Bronchial epithelial cell (primary cell): Measurements from ENCODE around the gene CELSR2. TPM values are rescaled to one million over a fixed set of nuclear protein-coding genes. Genes with fewer than 3 reads are reported as not detected.

Source experiments
- DNase-seq: peaks from one replicate; pipeline ENCODE4 v3.0.0-alpha.2; 2010; ENCODE audit warnings: low read depth
- FAIRE-seq: peaks from 2 replicates; lab custom pipeline; 2011; peaks lifted over from hg19 to GRCh38; lab: Jason Lieb, UNC
- H3K27me3 ChIP-seq: 2 replicates; pipeline ENCODE4 v1.5.1; 2011; ENCODE audit warnings: low read length; ENCODE audit not compliant: control insufficient read depth, insufficient read depth
- H3K36me3 ChIP-seq: 2 replicates; pipeline ENCODE4 v1.5.1; 2011; ENCODE audit warnings: low read length; ENCODE audit not compliant: control insufficient read depth, insufficient read depth
- H3K4me3 ChIP-seq: 2 replicates; pipeline ENCODE4 v1.5.1; 2011; ENCODE audit warnings: mild to moderate bottlenecking, low read depth, low read length, control low read depth
- total RNA-seq: library from RNA; depleted of rRNA; stranded (reverse); fragments of >200 nt; gene quantifications from 2 replicates; pipeline ENCODE4 v1.2.1, GENCODE V29; 2014
- TF ChIP-seq, protein P1 (sequence below): IDR thresholded peaks from 2 replicates; pipeline ENCODE4 v1.5.1; 2011; ENCODE audit warnings: mild to moderate bottlenecking, moderate library complexity, low read length, control low read depth, inconsistent platforms; ENCODE audit not compliant: insufficient read depth, severe bottlenecking

Gene CELSR2
- total RNA-seq, 1 donor from 2014 or later: 9.2 TPM

DNA sequence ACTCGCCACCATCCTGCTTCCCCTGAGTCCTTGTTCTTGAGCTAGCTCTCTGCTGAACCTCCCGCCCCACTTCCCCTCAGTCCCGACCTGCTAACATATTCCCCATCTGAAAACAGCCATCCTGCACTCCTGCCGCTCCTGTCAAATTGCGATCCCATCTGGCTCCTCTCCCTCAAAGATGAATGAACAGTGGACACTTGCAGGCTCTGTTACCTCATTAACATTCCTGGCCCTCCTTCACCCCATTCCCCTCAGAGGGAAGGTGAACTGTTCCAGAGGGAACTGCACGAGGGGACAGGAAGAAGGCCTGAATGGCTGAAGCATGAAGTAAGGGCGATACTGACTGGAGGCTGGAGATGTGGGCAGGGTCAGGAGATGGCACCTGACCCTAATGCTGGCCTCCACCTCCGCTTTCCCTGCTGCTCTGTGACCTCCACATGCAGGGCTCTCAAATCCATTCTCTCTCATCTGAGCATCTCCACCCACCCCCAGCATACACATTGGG, 7.4 kb upstream of the CELSR2 start:
- H3K36me3 ChIP-seq: peaks cover 10% of the 10 kb centered on the region
- DNase-seq (no peak), FAIRE-seq (no peak)
- H3K4me3 ChIP-seq: no peak overlapping the region
- H3K27me3 ChIP-seq: no peaks in the 10 kb centered on the region
- TF ChIP-seq, protein P1, sequence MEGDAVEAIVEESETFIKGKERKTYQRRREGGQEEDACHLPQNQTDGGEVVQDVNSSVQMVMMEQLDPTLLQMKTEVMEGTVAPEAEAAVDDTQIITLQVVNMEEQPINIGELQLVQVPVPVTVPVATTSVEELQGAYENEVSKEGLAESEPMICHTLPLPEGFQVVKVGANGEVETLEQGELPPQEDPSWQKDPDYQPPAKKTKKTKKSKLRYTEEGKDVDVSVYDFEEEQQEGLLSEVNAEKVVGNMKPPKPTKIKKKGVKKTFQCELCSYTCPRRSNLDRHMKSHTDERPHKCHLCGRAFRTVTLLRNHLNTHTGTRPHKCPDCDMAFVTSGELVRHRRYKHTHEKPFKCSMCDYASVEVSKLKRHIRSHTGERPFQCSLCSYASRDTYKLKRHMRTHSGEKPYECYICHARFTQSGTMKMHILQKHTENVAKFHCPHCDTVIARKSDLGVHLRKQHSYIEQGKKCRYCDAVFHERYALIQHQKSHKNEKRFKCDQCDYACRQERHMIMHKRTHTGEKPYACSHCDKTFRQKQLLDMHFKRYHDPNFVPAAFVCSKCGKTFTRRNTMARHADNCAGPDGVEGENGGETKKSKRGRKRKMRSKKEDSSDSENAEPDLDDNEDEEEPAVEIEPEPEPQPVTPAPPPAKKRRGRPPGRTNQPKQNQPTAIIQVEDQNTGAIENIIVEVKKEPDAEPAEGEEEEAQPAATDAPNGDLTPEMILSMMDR: no peak

- TF ChIP-seq, protein P1: no peak
- no peak for FAIRE-seq
- no peak for DNase-seq
These were observed 7.0 kb upstream of the CELSR2 start for GRCh38 chr1:109242387-109242786.

DNA sequence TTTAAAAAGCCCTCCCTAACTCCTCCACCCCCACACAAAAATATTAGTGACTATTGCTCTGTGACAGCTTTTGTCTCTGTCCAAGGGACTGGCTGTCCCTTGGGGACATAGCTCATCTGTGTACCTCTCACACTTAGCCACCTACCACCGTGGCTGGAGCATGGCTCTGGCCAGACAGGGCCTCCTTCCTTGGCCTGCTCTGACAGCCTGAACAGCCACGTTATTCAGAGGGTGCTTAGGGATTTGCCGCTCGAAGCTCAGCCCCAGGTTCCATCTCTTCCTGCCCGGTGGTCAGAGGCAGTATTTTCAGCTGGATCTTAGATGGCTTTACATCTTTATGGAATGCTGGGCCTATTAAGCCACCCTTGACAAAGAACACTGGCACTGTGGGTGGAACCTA, 6.1 kb upstream of the CELSR2 start:
- H3K36me3 ChIP-seq: no peaks in the 10 kb centered on the region
- no peak overlapping the region for H3K4me3 ChIP-seq
- DNase-seq (no peak), FAIRE-seq (no peak)
- no peaks in the 10 kb centered on the region for H3K27me3 ChIP-seq
- TF ChIP-seq, protein P1: no peak

More at GRCh38 chr1:109242387-109242786, 7.0 kb upstream of the CELSR2 start:
- peaks cover 7% of the 10 kb centered on the region for H3K36me3 ChIP-seq
- no peak overlapping the region for H3K4me3 ChIP-seq
- no peaks in the 10 kb centered on the region for H3K27me3 ChIP-seq

- Histone ChIP-seq H3K36me3 (no peaks in the 10 kb centered on the region), H3K4me3 (no peak overlapping the region), H3K27me3 (no peaks in the 10 kb centered on the region)
- DNase-seq: no peak
- TF ChIP-seq, protein P1: no peak
- FAIRE-seq: no peak
These were observed 5.3 kb upstream of the CELSR2 start for GRCh38 chr1:109243860-109244552.

GRCh38 chr1:109246141-109246551, 3.2 kb upstream of the CELSR2 start:
- TF ChIP-seq, protein P1: no peak
- DNase-seq: no peak
- H3K4me3 ChIP-seq: no peak overlapping the region
- H3K36me3 ChIP-seq: peaks cover 2% of the 10 kb centered on the region
- no peak for FAIRE-seq
- H3K27me3 ChIP-seq: no peaks in the 10 kb centered on the region
